Hepatocyte (in vitro differentiated cells): ENCODE data around the gene FUCA1. TPM values are rescaled to one million over a fixed set of nuclear protein-coding genes. Genes with fewer than 3 reads are reported as not detected.

Experiments used
- DNase-seq: peaks from one replicate; pipeline ENCODE4 v3.0.0-alpha.2; 2016; ENCODE audit warnings: low spot score
- H2AFZ ChIP-seq: fragments of 200-600 bp; sonication (generic); 2 replicates; pipeline ENCODE4 v1.6.0; 2016; ENCODE audit warnings: antibody characterized with exemption, mild to moderate bottlenecking
- H3K27ac ChIP-seq: fragments of 200-600 bp; sonication (generic); 2 replicates; pipeline ENCODE4 v1.5.1; 2016; ENCODE audit warnings: mild to moderate bottlenecking
- H3K27me3 ChIP-seq: fragments of 200-600 bp; sonication (generic); 2 replicates; pipeline ENCODE4 v1.6.1; 2016
- H3K36me3 ChIP-seq: fragments of 200-600 bp; sonication (generic); replicated peaks from 2 replicates; pipeline ENCODE4 v1.5.1; 2016; ENCODE audit warnings: low read depth; ENCODE audit not compliant: insufficient read depth
- H3K4me1 ChIP-seq: fragments of 200-600 bp; sonication (generic); 2 replicates; pipeline ENCODE4 v1.5.1; 2016; ENCODE audit warnings: mild to moderate bottlenecking, moderate library complexity; ENCODE audit not compliant: insufficient read depth
- H3K4me2 ChIP-seq: fragments of 200-600 bp; sonication (generic); 2 replicates; pipeline ENCODE4 v1.6.0; 2016
- H3K4me3 ChIP-seq: fragments of 200-600 bp; sonication (generic); 2 replicates; pipeline ENCODE4 v1.5.1; 2016; ENCODE audit warnings: mild to moderate bottlenecking
- H3K79me2 ChIP-seq: fragments of 200-600 bp; sonication (generic); 2 replicates; pipeline ENCODE4 v1.6.0; 2017; ENCODE audit warnings: mild to moderate bottlenecking
- H3K9me2 ChIP-seq: fragments of 200-600 bp; sonication (generic); replicated peaks from 2 replicates; pipeline ENCODE4 v1.6.0; 2017; ENCODE audit warnings: mild to moderate bottlenecking; ENCODE audit not compliant: insufficient read depth
- H3K9me3 ChIP-seq: fragments of 200-600 bp; sonication (generic); 2 replicates; pipeline ENCODE4 v1.5.1; 2016; ENCODE audit warnings: low read depth, mild to moderate bottlenecking
- H4K20me1 ChIP-seq: fragments of 200-600 bp; sonication (generic); 2 replicates; pipeline ENCODE4 v1.6.0; 2016; ENCODE audit warnings: mild to moderate bottlenecking; ENCODE audit not compliant: insufficient read depth, poor library complexity, severe bottlenecking
- EZH2 ChIP-seq: fragments of 200-600 bp; sonication (generic); IDR thresholded peaks from 2 replicates; pipeline ENCODE4 v1.6.1; 2016; ENCODE audit warnings: antibody characterized with exemption, mild to moderate bottlenecking, borderline replicate concordance
- EZH2phosphoT487 ChIP-seq: fragments of 200-600 bp; sonication (generic); IDR thresholded peaks from one replicate; pipeline ENCODE4 v1.6.1; 2018; ENCODE audit warnings: antibody characterized with exemption, mild to moderate bottlenecking, low read depth, moderate library complexity; ENCODE audit not compliant: unreplicated experiment, severe bottlenecking
- whole genome bisulfite sequencing: methylation state at CpG from one replicate; pipeline ENCODE4 v1.1.6; 2016; ENCODE audit warnings: low lambda C conversion rate; ENCODE audit errors: missing lambda C conversion rate; 5-methylcytosine and 5-hydroxymethylcytosine counted together
- polyA plus RNA-seq: library from polyadenylated mRNA; unstranded; fragments of >200 nt; fragmentation: Nextera tagmentation; extraction: Ambion mirVana; gene quantifications from 2 replicates; pipeline ENCODE4 v1.2.1, GENCODE V29; 2016
- total RNA-seq: library from RNA; depleted of rRNA; stranded (reverse); fragments of >200 nt; gene quantifications from 2 replicates; pipeline ENCODE4 v1.2.3, GENCODE V29; 2014
- TF ChIP-seq, protein P1 (sequence below): fragments of 200-600 bp; sonication (generic); IDR thresholded peaks from 2 replicates; pipeline ENCODE4 v1.5.1; 2016; ENCODE audit warnings: antibody characterized with exemption, mild to moderate bottlenecking; ENCODE audit not compliant: poor library complexity

Gene FUCA1
- total and polyA plus RNA-seq, 2 experiments from 2014 or later, result 59.0 to 74.2 TPM

DNA sequence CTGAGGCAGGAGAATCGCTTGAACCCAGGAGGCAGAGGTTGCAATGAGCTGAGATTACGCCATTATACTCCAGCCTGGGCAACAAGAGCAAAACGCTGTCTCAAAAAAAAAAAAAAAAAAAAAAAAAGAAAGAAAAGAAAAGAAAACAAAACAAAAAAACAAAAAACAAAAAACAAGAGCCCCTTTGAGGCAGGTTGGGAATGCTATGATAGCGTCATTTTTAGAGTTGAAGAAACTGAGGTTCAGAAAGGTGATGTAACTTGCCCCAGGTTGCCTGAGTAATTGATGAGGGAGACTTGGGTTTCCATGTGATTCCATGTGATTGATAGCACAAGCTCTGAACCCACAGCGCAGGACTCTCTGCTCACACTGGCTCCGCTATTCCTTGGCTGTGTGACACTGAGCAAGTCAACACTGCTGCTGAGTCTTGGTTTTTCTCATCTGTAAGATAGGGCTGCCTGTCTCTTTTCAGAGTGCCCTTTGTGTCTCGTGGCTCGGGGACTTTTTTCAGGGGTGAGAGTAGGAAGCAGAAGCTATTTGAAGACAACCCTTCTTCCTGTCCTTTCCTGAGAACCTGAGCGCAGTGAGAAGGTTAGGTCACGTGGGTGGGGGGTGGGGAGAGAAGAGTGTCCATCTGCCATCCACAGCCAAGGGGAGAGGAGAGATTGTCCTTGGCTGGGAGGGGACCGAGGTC is 42.6 kb upstream of the FUCA1 start:
- Histone ChIP-seq H3K4me2 (no peak overlapping the region), H3K36me3 (no peaks in the 10 kb centered on the region), H3K4me3 (no peak overlapping the region), H4K20me1 (no peaks in the 10 kb centered on the region), H3K27me3 (no peaks in the 10 kb centered on the region), H3K79me2 (no peaks in the 10 kb centered on the region), H3K27ac (no peak overlapping the region), H2AFZ (no peak overlapping the region), H3K4me1 (no peaks in the 10 kb centered on the region), H3K9me2 (no peaks in the 10 kb centered on the region), H3K9me3 (no peaks in the 10 kb centered on the region)
- no peak for DNase-seq
- no peak for TF ChIP-seq EZH2phosphoT487
- TF ChIP-seq EZH2, result no peak
- 84% methylated on average over 11 of the region's 11 CpGs for WGBS

DNA sequence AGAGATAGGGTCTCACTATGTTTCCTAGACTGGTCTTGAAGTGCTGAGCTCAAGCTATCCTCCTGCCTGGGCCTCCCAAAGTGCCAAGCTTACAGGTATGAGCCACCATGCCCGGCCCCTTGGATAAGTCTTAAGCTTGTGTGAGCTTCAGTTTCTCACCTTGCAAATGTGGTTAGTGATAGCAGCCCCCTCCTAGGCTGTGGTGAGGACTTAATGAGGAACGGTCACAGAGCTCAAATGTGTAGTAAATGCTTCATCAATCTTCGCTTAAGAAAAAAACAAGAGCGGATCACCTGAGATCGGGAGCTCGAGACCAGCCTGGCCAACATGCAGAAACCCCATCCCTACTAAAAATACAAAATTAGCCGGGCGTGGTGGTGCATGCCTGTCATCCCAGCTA is 42.1 kb upstream of the FUCA1 start:
- Histone ChIP-seq H3K79me2 (no peaks in the 10 kb centered on the region), H3K4me2 (no peak overlapping the region), H3K36me3 (no peaks in the 10 kb centered on the region), H3K9me3 (no peaks in the 10 kb centered on the region), H4K20me1 (no peaks in the 10 kb centered on the region), H3K27ac (no peak overlapping the region), H3K4me3 (no peak overlapping the region), H3K4me1 (no peaks in the 10 kb centered on the region), H2AFZ (no peak overlapping the region), H3K27me3 (no peaks in the 10 kb centered on the region), H3K9me2 (no peaks in the 10 kb centered on the region)
- TF ChIP-seq, protein P1, sequence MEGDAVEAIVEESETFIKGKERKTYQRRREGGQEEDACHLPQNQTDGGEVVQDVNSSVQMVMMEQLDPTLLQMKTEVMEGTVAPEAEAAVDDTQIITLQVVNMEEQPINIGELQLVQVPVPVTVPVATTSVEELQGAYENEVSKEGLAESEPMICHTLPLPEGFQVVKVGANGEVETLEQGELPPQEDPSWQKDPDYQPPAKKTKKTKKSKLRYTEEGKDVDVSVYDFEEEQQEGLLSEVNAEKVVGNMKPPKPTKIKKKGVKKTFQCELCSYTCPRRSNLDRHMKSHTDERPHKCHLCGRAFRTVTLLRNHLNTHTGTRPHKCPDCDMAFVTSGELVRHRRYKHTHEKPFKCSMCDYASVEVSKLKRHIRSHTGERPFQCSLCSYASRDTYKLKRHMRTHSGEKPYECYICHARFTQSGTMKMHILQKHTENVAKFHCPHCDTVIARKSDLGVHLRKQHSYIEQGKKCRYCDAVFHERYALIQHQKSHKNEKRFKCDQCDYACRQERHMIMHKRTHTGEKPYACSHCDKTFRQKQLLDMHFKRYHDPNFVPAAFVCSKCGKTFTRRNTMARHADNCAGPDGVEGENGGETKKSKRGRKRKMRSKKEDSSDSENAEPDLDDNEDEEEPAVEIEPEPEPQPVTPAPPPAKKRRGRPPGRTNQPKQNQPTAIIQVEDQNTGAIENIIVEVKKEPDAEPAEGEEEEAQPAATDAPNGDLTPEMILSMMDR, result no peak
- TF ChIP-seq EZH2 (no peak), EZH2phosphoT487 (no peak)
- WGBS, result 96% methylated on average over 8 of the region's 8 CpGs
- DNase-seq, result no peak

DNA sequence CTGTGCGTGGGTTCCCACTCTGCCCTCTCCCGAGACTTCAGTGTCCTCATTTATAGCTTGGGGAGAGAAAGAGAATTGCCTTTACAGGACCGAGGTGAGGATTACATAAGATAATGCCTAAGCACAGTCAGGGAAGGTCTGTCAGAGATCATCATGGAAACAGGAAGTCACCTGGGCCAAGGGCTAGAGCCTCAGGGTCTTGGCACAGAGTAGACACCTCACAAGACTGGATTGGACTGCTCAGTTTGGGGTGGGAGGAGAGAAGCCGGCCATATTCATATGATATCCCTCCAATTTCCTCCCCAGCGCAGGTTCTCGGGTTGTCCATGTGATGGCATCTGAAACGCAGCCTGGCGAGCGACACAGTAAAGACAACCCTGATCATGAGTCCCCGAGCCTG is 41.3 kb upstream of the FUCA1 start:
- Histone ChIP-seq H3K4me1 (no peaks in the 10 kb centered on the region), H3K9me2 (no peaks in the 10 kb centered on the region), H3K27me3 (peaks cover 7% of the 10 kb centered on the region), H3K79me2 (no peaks in the 10 kb centered on the region), H3K27ac (no peak overlapping the region), H3K4me2 (no peak overlapping the region), H3K9me3 (no peaks in the 10 kb centered on the region), H3K36me3 (no peaks in the 10 kb centered on the region), H3K4me3 (no peak overlapping the region), H4K20me1 (no peaks in the 10 kb centered on the region), H2AFZ (no peak overlapping the region)
- TF ChIP-seq EZH2phosphoT487, result no peak
- TF ChIP-seq EZH2, result no peak
- TF ChIP-seq, protein P1, result no peak
- no peak for DNase-seq
- 78% methylated on average over 10 of the region's 10 CpGs for WGBS

DNA sequence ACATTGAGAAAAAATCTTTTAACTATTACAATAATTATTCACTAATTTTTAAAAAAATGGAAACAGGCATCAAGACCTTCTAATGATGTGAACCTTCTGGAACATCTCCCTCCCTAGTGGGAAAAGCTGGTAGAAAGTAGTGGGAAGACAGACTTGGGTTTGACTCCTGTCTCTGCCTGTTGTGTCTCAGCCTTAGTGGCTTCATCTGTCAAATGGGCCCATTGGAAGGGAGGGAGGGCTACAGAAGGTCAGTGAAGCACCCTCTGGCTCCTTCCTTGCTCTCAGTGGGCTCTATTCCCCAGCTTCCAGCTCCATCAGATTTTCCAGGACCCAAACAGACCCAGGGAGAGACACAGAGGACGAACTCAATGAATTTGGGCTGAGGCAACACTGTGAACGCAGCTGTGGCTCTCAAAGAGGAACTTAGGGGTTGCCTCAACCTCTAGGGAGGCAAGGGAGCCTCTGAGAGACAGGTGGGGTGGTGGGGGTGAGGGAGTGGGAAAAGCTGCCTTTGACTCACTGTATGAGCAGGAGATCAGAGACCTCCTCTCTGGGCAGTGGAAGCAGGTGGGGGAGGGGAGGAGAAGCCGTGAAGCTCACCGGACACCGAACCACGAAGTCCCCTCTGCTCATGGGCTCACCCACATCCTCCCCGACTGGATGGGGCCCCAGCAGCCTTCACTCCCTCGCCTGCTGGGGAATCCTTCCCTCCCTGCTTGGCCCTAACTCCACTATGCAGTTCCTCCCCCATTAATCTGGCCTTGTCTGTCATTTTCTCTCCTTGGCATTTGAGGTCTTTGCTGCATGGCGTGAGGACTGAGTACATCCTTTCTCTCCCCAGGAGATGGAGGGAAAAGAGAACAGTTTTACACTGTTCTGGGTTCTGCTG is 40.6 kb upstream of the FUCA1 start:
- Histone ChIP-seq H3K36me3 (no peaks in the 10 kb centered on the region), H3K4me3 (no peak overlapping the region), H3K4me1 (no peaks in the 10 kb centered on the region), H3K27ac (no peak overlapping the region), H3K9me2 (no peaks in the 10 kb centered on the region), H2AFZ (no peak overlapping the region), H3K9me3 (no peaks in the 10 kb centered on the region), H3K4me2 (no peak overlapping the region), H3K79me2 (no peaks in the 10 kb centered on the region), H4K20me1 (no peaks in the 10 kb centered on the region), H3K27me3 (peaks cover 14% of the 10 kb centered on the region)
- WGBS, result 73% methylated on average over 6 of the region's 9 CpGs
- TF ChIP-seq, protein P1, result no peak
- no peak for TF ChIP-seq EZH2phosphoT487
- DNase-seq, result no peak
